ENCODE data around the gene SPPL3. TPM values are rescaled to one million over a fixed set of nuclear protein-coding genes. Genes with fewer than 3 reads are reported as not detected.
A peak's percentile ranks its signal among the peaks of the same experiment; 100 is the strongest.

SPPL3 gene
- total RNA-seq, 1 experiment from 2014 or later = 7.5 TPM

DNA sequence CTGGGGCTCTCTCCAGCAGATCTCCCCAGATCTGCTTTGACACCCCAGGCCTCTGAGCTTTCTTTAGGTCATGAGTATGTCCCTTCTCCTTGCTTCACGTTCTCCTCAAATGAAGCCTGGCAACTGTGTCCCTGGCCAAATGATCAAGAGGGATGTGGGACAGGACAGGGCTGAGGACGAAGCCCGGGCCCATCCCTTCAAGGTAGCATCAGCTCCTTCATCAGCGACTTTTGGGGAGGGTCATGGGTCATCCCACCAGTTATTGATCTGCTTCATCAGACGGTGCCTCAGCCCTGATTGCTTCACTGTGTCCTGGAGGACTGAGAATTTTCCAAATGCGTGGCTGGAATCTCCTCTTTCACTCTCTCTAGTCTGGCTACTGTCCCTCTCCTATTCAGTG lies 146.2 kb downstream of the SPPL3 start:
- in situ Hi-C loops (cut with HindIII; ENCODE audit: low pct_unique_long_range_greater_than_20kb, low sequenced_read_pairs) = no loop called here
- no peak for DNase-seq (ENCODE audit: low read depth, low spot score)

DNA sequence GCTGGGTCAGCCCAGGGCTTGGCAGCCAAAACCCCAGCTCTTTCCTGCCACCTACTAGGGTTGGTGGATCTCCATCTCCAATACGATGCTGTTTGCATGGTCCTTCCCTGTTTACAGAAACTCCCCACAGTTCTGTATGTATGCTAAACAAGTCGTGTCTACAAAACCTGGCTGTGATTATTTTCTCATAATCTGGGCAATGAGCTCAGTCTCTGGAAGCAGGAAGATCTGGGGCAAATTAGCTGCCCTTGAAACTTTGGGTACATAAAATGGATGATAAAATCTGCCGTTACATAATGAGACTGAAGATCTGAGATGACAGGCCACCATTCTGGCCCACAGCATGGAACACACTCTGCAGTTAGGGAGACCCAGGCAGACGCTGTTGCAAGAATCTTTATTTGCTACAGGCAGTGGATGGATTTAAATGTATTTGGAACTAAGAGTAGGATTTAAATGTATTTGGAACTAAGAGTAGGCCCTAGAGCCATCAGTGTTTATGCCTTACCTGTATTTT lies 146.9 kb downstream of the SPPL3 start:
- in situ Hi-C loops (cut with HindIII; ENCODE audit: low pct_unique_long_range_greater_than_20kb, low sequenced_read_pairs) = no loop called here
- no peak for DNase-seq (ENCODE audit: low read depth, low spot score)

DNA sequence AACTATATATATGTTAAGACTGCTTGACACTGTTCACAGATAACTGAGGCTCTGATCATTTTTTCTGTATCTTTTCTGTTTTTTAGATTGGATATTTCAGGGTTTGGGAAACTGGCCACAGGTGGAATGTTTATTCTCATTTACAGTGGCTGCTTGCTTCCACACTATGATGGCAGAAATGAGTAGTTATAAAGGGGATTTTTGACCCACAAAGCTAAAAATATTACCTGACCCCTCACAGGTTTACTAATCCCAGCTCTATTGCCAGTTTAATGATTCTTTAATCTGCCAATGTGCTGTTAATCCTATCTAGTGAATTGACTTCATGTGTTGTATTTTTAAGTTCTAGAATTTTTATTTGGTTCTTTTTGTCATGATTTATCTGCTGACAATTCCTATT lies 148.9 kb downstream of the SPPL3 start:
- no peak for DNase-seq (ENCODE audit: low read depth, low spot score)
- in situ Hi-C loops (cut with HindIII; ENCODE audit: low pct_unique_long_range_greater_than_20kb, low sequenced_read_pairs) = no loop called here

- in situ Hi-C loops (cut with HindIII; ENCODE audit: low pct_unique_long_range_greater_than_20kb, low sequenced_read_pairs) = no loop called here
- DNase-seq (ENCODE audit: low read depth, low spot score) = no peak
Observed at GRCh38 chr12:120754792-120755191, 149.4 kb downstream of the SPPL3 start.

DNA sequence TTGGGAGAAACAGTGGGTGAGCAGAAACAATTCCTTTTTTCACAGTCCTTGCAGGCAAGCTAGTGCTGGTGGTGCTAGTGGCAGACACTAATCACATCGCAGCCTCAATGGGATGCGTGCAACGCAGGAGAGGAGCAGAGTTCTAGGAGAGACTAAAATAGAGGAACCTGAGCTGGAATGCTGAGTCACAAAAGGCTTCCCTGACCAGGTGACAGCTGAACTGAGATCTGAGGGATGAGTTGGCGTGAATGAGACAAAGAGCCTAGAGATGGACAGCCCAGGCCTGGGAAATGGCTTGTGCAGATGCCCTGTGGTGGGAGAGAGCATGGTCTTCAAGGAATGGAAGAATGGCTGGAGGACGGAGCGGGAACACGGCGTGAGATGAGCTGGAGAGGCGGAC lies 152.8 kb downstream of the SPPL3 start:
- in situ Hi-C loops (cut with HindIII; ENCODE audit: low pct_unique_long_range_greater_than_20kb, low sequenced_read_pairs) = no loop called here
- no peak for DNase-seq (ENCODE audit: low read depth, low spot score)

- in situ Hi-C loops (cut with HindIII; ENCODE audit: low pct_unique_long_range_greater_than_20kb, low sequenced_read_pairs) = no loop called here
- no peak for DNase-seq (ENCODE audit: low read depth, low spot score)
Observed at GRCh38 chr12:120750806-120751205, 153.4 kb downstream of the SPPL3 start.

GRCh38 chr12:120749256-120749655 lies 154.9 kb downstream of the SPPL3 start:
- in situ Hi-C loops (cut with HindIII; ENCODE audit: low pct_unique_long_range_greater_than_20kb, low sequenced_read_pairs) = no loop called here

DNA sequence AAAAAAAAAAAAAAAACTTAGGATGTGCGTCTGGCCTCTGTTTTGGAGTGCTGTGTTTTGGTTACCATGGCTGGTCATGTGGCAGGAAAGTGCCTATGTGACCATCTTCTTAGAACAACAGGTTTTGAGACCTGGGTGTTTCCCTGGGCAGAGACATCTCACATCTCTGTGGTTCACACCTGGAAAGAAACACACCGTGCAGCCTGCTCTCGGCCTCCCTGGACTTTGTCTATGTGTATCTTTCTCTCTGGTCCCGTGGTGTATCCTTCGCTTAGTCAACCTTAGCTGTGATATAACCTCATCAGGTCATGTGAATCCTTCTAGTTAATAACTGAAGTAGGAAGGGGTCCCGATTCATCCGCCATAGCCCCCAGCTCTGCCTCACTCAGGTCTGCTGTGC lies 155.9 kb downstream of the SPPL3 start:
- DNase-seq (ENCODE audit: low read depth, low spot score) = no peak
- in situ Hi-C loops (cut with HindIII; ENCODE audit: low pct_unique_long_range_greater_than_20kb, low sequenced_read_pairs) = no loop called here

More at GRCh38 chr12:120749256-120749655, 154.9 kb downstream of the SPPL3 start:
- DNase-seq (ENCODE audit: low read depth, low spot score) = no peak

GRCh38 chr12:120744922-120745493 lies 159.2 kb downstream of the SPPL3 start:
- DNase-seq (ENCODE audit: low read depth, low spot score) = no peak
- in situ Hi-C loops (cut with HindIII; ENCODE audit: low pct_unique_long_range_greater_than_20kb, low sequenced_read_pairs) = no loop called here

DNA sequence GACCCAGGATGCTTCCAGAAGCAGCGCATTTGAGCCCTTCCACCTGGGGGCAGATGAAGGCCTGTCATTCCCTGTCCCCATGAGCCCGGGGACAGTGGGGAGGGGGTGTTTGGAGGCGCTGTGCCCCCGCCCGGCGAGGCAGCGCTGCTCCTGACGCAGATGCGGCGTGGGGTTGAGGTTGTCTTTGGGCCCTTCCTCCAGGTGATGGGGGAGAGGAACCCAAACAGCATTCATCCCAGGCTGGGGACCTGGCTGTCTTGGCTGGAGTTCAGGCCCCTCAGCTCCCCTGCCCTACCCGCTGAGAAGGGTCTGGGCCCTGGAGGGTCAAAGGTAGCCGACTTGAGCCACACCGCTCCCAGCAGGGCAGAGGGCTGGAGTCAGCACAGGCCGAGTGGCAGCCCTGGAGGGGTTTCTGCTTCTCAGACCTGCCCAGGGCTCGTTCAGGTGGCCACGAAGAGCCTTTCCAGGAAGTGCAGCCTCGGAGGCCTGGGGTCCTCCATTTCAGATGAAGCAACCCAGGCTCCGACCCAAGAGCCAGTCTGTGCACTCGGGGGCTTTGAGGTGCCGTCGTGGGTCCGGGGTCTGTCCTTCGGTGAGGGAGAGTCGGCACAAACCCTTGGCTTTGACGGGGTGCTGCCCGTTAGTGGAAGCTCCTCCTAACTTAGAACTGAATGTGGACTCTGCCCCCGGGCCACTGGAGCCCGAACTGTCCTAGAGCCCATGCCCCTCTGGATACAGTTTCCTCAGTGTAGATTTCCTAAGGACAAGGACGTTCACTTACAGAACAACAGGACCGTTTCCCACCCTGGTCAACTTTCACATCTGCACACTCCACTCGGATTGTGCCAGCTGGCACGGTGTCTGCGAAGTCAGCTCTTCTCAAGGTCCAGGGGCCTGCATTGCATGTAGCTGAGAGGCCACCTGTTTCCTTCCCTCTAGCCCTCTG lies 162.4 kb downstream of the SPPL3 start:
- DNase-seq (ENCODE audit: low read depth, low spot score) = no peak
- in situ Hi-C loops (cut with HindIII; ENCODE audit: low pct_unique_long_range_greater_than_20kb, low sequenced_read_pairs) = no loop called here

DNA sequence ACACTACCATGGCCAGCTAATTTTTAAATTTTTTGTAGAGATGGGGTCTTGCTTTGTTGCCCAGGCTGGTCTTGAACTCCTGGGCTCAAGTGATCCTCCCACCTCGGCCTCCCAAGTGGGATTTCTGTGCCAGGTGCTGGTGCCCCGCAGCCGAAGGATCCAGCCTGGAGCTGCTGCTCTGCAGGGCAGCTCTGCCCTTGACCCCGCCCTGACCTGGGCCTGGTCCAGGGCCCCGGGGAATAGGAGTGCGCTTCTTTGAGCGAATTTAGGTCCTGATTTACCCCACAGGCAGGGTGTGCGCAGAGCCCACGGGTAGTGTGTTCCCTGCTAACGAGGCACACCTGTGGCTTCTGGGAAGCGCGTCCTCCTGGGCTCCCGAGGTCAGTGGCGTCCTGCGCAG lies 163.3 kb downstream of the SPPL3 start:
- in situ Hi-C loops (cut with HindIII; ENCODE audit: low pct_unique_long_range_greater_than_20kb, low sequenced_read_pairs) = no loop called here
- no peak for DNase-seq (ENCODE audit: low read depth, low spot score)

DNA sequence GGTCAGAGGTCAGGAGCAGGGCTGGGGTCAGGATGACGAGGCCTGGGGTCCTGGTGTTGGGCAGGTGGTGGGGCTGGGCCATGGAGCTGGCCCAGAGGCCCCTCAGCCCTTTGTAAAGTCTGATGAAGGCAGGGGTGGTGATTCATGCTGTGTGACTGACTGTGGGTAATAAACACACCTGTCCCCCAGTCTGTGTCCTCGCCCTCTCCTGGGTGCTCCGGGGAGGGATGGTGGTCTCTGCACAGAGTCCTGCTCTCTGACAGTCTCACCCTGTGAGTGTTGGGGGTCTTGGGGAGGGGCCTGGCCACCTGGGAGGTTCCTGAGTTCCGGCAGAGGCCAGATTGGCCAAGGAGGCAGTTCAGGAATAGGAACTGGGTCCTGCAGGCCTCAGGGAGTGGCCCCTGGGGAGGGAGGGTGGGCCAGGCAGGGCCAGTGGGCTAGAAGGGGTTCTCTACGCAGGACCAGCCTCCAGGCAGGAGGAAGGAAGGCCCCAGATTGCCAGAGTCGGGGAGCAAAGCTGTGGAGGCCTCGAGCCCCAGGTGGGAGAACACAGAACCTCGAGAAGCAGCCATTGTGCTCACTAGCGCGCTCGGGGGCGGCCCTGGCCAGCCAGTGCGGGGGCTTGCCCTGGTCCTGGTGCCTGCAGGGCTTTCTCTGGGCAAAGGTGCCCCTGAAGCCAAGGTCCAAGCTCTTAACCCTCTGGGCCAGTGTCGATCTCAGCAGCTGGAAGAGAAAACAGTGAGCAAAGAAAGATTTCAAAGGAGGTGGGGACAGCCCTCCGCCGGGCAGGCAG lies 164.1 kb downstream of the SPPL3 start:
- in situ Hi-C loops (cut with HindIII; ENCODE audit: low pct_unique_long_range_greater_than_20kb, low sequenced_read_pairs) = no loop called here
- no peak for DNase-seq (ENCODE audit: low read depth, low spot score)

- no peak for DNase-seq (ENCODE audit: low read depth, low spot score)
- in situ Hi-C loops (cut with HindIII; ENCODE audit: low pct_unique_long_range_greater_than_20kb, low sequenced_read_pairs) = no loop called here
Observed at GRCh38 chr12:120739031-120739762, 165.0 kb downstream of the SPPL3 start.

DNA sequence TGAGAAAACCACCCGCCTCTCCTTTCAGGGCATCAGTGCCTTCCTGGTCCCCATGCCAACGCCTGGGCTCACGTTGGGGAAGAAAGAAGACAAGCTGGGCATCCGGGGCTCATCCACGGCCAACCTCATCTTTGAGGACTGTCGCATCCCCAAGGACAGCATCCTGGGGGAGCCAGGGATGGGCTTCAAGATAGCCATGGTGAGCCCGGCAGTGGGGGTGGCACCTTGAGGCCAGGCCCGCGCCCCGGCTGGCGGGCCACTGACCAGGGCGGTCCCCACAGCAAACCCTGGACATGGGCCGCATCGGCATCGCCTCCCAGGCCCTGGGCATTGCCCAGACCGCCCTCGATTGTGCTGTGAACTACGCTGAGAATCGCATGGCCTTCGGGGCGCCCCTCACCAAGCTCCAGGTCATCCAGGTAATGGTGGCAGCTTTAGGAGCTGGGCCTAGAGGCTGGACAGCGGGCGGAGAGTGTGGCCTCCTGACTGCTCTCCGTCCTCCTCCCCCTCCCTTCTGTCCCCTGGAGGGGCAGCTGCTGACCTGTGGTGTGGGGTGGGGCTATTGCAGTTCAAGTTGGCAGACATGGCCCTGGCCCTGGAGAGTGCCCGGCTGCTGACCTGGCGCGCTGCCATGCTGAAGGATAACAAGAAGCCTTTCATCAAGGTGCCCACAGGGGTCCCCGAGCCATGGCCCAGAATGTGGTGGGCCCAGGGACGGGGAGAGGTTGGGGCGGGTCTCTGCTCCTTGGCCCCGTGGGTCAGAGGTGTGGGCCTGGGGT lies 165.7 kb downstream of the SPPL3 start:
- in situ Hi-C loops (cut with HindIII; ENCODE audit: low pct_unique_long_range_greater_than_20kb, low sequenced_read_pairs) = no loop called here
- no peak for DNase-seq (ENCODE audit: low read depth, low spot score)

- in situ Hi-C loops (cut with HindIII; ENCODE audit: low pct_unique_long_range_greater_than_20kb, low sequenced_read_pairs) = no loop called here
- peak; percentile 72 for DNase-seq (ENCODE audit: low read depth, low spot score)
Observed at GRCh38 chr12:120737557-120738251, 166.5 kb downstream of the SPPL3 start.

All from SK-MEL-5 (cell line).